K562 treated with DMSO at 1 percent for 4 hours (cell line): ENCODE data around the gene VANGL1. TPM values are rescaled to one million over a fixed set of nuclear protein-coding genes. Genes with fewer than 3 reads are reported as not detected.

Experiments
- total RNA-seq: library from RNA; unstranded; fragments of 300-600 nt; gene quantifications from 2 replicates; pipeline ENCODE4 v1.2.3, GENCODE V29; 2022; ENCODE audit not compliant: insufficient read depth

The VANGL1 gene
- total RNA-seq: 5.6 and 6.4 TPM in 2 replicates

GRCh38 chr1:115641762-115642167, at the start of gene VANGL1:
TSS of gene VANGL1 (plus strand) at chr1:115641970. CDS start at chr1:115651414, 9,444 bp downstream.

Other genes starting within 250 kb of the VANGL1 start
- gene CASQ2, start 126.7 kb downstream of the VANGL1 start, total RNA-seq: not detected in 2 replicates
- gene NHLH2, start 199.2 kb downstream of the VANGL1 start, total RNA-seq: not detected in 2 replicates